Measurements from ENCODE around the gene TNNT1. TPM values are rescaled to one million over a fixed set of nuclear protein-coding genes. Genes with fewer than 3 reads are reported as not detected.

Gene TNNT1
- total and polyA plus RNA-seq, 8 donors = 1.1 to 4.3 (median 1.6) TPM; not detected in 1

- no peaks in the 10 kb centered on the region for H3K9me3 ChIP-seq
- ATAC-seq (no peak), DNase-seq (peak in 1 of 4 donors; percentile 70)
- intact Hi-C loops (cut with DNase I) = no loop called here
- H3K27ac ChIP-seq = no peak overlapping the region
- H3K36me3 ChIP-seq = peaks cover 0 to 80% of the 10 kb centered on the region in 2 donors
- TF ChIP-seq, protein P1, sequence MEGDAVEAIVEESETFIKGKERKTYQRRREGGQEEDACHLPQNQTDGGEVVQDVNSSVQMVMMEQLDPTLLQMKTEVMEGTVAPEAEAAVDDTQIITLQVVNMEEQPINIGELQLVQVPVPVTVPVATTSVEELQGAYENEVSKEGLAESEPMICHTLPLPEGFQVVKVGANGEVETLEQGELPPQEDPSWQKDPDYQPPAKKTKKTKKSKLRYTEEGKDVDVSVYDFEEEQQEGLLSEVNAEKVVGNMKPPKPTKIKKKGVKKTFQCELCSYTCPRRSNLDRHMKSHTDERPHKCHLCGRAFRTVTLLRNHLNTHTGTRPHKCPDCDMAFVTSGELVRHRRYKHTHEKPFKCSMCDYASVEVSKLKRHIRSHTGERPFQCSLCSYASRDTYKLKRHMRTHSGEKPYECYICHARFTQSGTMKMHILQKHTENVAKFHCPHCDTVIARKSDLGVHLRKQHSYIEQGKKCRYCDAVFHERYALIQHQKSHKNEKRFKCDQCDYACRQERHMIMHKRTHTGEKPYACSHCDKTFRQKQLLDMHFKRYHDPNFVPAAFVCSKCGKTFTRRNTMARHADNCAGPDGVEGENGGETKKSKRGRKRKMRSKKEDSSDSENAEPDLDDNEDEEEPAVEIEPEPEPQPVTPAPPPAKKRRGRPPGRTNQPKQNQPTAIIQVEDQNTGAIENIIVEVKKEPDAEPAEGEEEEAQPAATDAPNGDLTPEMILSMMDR (IDR thresholded peaks at IDR 0.05) = no peak
- peaks cover 0 to 8% of the 10 kb centered on the region in 2 donors for H3K4me1 ChIP-seq
- H3K4me3 ChIP-seq = no peak overlapping the region
- no peaks in the 10 kb centered on the region for H3K27me3 ChIP-seq
Observed at GRCh38 chr19:55096061-55096701, 52.8 kb downstream of the TNNT1 start.

DNA sequence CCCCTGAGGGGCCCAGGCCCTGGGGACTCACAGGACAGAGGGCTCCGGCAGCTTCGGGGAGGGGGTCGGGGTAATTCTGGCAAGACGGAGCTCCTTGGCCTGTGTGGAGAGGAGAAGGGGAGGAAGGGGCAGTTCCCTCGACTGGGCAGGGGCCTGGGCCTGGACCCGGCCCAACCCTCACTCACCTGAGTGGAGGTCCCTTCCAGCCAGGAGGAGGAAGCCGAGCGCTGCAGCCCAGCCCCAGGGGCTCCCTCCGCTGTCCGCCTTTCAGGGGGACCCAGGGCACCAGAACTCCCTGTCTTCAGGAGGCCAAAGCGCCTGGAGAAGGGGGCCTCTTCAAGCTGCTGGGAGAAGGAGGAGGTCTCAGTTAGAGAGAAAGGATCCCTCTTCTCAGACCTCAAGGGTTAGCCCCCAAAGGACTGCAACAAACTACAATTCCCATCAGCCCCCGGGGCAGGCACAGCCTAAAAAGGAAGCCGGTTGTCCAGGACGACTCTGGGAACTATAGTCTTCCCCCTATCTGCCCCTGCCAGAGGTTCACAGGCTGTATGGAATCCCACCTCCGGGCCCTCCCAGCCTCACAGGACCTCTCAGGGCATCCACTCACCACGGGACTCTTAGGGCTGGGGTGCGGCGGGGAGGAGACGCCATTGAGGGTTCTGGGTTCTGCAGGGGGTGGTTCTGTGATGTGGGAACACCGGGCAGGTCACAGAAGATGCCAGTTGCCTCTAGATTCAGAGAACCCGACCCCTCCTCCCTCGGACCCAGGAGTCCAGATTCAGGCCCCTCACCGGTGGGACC lies 53.5 kb downstream of the TNNT1 start:
- TF ChIP-seq, protein P1 (IDR thresholded peaks at IDR 0.05) = no peak
- H3K36me3 ChIP-seq = peaks cover 0 to 80% of the 10 kb centered on the region in 2 donors

GRCh38 chr19:55094456-55095259 lies 54.3 kb downstream of the TNNT1 start:
- Histone ChIP-seq H3K4me3 (no peak overlapping the region), H3K36me3 (peaks cover 0 to 80% of the 10 kb centered on the region in 2 donors), H3K27me3 (no peaks in the 10 kb centered on the region), H3K4me1 (peaks cover 0 to 8% of the 10 kb centered on the region in 2 donors), H3K27ac (no peak overlapping the region), H3K9me3 (no peaks in the 10 kb centered on the region)
- intact Hi-C loops (cut with DNase I) = no loop called here
- peak in 1 of 4 donors; percentile 73 for DNase-seq
- TF ChIP-seq, protein P1 (IDR thresholded peaks at IDR 0.05) = no peak
- ATAC-seq = no peak

More for the DNA sequence above, 53.5 kb downstream of the TNNT1 start:
- H3K9me3 ChIP-seq = no peaks in the 10 kb centered on the region
- peaks cover 0 to 8% of the 10 kb centered on the region in 2 donors for H3K4me1 ChIP-seq
- DNase-seq = no peak
- no peaks in the 10 kb centered on the region for H3K27me3 ChIP-seq
- ATAC-seq = no peak
- no peak overlapping the region for H3K4me3 ChIP-seq
- no peak overlapping the region for H3K27ac ChIP-seq
- intact Hi-C loops (cut with DNase I) = no loop called here

DNA sequence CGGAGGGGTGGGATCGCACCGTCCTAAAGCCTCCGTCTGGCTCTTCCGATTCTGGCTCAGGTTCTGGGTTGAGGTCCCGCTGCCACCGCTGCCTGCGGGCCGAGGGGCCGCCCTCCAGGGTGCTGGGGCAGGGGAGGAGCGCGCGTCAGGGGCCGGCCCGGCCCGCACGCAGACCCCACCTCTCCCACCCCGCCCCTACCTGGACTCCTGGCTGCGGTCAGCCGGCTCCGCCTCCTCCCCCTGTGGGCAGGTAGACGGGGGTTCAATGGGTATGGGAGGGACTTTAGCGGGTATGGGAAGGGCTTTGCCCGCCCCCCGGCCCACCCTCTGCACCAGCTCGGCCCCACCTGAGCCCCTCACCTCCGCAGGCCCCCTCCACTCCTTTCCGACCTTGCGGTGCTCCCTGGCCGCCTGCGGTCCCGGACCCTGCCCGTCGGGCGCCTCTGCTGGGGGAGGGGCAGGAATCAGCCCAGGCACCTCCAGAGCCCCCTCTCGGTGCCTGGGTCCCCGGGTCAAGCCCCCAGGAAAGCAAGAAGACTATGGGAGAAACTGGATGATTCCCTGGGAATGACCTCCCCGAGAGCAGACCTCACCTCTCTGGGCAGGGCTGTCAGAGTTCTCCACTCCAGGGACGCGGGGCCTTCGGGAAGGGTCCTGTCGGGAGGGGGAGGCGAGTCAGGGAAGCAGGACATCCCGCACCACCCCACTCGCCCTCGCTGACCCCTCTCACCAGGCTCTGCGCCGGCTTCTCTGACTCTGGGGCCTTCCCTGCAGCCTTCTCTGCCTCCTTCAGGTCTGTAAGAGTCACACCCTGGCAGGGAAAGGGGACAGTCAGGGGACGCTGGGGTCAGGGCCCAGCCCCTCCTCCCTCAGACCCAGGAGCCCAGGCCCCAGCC lies 56.3 kb downstream of the TNNT1 start:
- TF ChIP-seq, protein P1 (IDR thresholded peaks at IDR 0.05) = no peak
- Histone ChIP-seq H3K27me3 (peaks cover 0 to 7% of the 10 kb centered on the region in 2 donors), H3K27ac (no peak overlapping the region), H3K36me3 (peaks cover 0 to 60% of the 10 kb centered on the region in 2 donors), H3K4me1 (peaks cover 5 to 12% of the 10 kb centered on the region in 2 donors), H3K4me3 (no peak overlapping the region), H3K9me3 (no peaks in the 10 kb centered on the region)
- ATAC-seq (no peak), DNase-seq (no peak)
- intact Hi-C loops (cut with DNase I) = no loop called here
